Endothelial cell of umbilical vein (primary cell): ENCODE results near the gene DEXI. TPM values are rescaled to one million over a fixed set of nuclear protein-coding genes. Genes with fewer than 3 reads are reported as not detected.

Experiments
- BruUV-seq: library from RNA; stranded (reverse); fragments of 400-500 nt; replicated peaks from 2 replicates; lab custom pipeline; 2021; lab: Mats Ljungman, UMichigan
- CTCF ChIA-PET: fragments of 300-600, 350-600 bp; sonication (Branson Sonifier 250); formaldehyde crosslinking; loops from one replicate; lab custom pipeline; 2021; ENCODE audit warnings: antibody characterized with exemption, inconsistent platforms; lab: Charles Lee
- POLR2A ChIA-PET: fragments of 300-600, 350-600 bp; sonication (Branson Sonifier 250); formaldehyde crosslinking; loops from one replicate; lab custom pipeline; 2021; ENCODE audit warnings: antibody characterized with exemption, inconsistent platforms; lab: Charles Lee
- DNase-seq: peaks from one replicate; pipeline ENCODE4 v3.0.0-alpha.2; 2011; ENCODE audit warnings: low read depth, low spot score
- FAIRE-seq: peaks from 2 replicates; lab custom pipeline; 2011; peaks lifted over from hg19 to GRCh38; lab: Jason Lieb, UNC
- H2AFZ ChIP-seq: 2 replicates; pipeline ENCODE4 v1.6.0; 2012; ENCODE audit warnings: low read depth, low read length, control low read depth, inconsistent platforms
- H3K27ac ChIP-seq: 2 replicates; pipeline ENCODE4 v1.5.1; 2011; ENCODE audit warnings: low read depth, mild to moderate bottlenecking, control low read depth, low read length, moderate library complexity; ENCODE audit not compliant: insufficient read depth
- H3K27me3 ChIP-seq, 2 experiments: 2 replicates each; pipeline versions ENCODE4 v1.6.0 to v1.6.1; 2011; ENCODE audit warnings: low read length in 2 of 2, mixed read lengths in 1 of 2; ENCODE audit not compliant: control insufficient read depth in 2 of 2, insufficient read depth in 2 of 2
- H3K36me3 ChIP-seq, 2 experiments: 2 replicates in 1 of 2; 3 replicates in 1 of 2; pipeline ENCODE4 v1.5.1; 2011; ENCODE audit warnings: low read length in 2 of 2, mild to moderate bottlenecking in 1 of 2, moderate library complexity in 1 of 2; ENCODE audit not compliant: control insufficient read depth in 2 of 2, insufficient read depth in 2 of 2; ENCODE audit errors: extremely low read depth in 1 of 2
- H3K4me1 ChIP-seq: 3 replicates; pipeline ENCODE4 v1.5.1; 2011; ENCODE audit warnings: mild to moderate bottlenecking, low read length; ENCODE audit not compliant: control insufficient read depth, insufficient read depth; ENCODE audit errors: extremely low read depth
- H3K4me2 ChIP-seq: 2 replicates; pipeline ENCODE4 v1.6.1; 2011; ENCODE audit warnings: low read length, control low read depth, mixed read lengths; ENCODE audit not compliant: insufficient read depth
- H3K4me3 ChIP-seq, 3 experiments: fragments of 200-600 bp in 1 of 3; sonication (generic), shearing (Covaris generic) in 1 of 3; replicated peaks in 1 of 3; 2 replicates each; pipeline ENCODE4 v1.5.1; 2011 to 2016; ENCODE audit warnings: control low read depth in 3 of 3, low read length in 3 of 3, mild to moderate bottlenecking in 2 of 3, inconsistent platforms in 1 of 3, low read depth in 1 of 3, moderate library complexity in 1 of 3; ENCODE audit not compliant: insufficient read depth in 1 of 3
- H3K79me2 ChIP-seq: 2 replicates; pipeline ENCODE4 v1.6.0; 2012; ENCODE audit warnings: low read length, inconsistent platforms; ENCODE audit not compliant: control insufficient read depth, insufficient read depth
- H3K9ac ChIP-seq: replicated peaks from 2 replicates; pipeline ENCODE3; 2011; ENCODE audit warnings: low read length, control low read depth; ENCODE audit not compliant: insufficient read depth; ENCODE audit errors: extremely low read depth
- H3K9me1 ChIP-seq: replicated peaks from 3 replicates; pipeline ENCODE4 v1.6.0; 2011; ENCODE audit warnings: mild to moderate bottlenecking, low read length; ENCODE audit not compliant: control insufficient read depth, insufficient read depth; ENCODE audit errors: extremely low read depth
- H3K9me3 ChIP-seq: replicated peaks from 2 replicates; pipeline ENCODE4 v1.5.1; 2012; ENCODE audit warnings: low read length, inconsistent platforms; ENCODE audit not compliant: control insufficient read depth, insufficient read depth
- H4K20me1 ChIP-seq: replicated peaks from 2 replicates; pipeline ENCODE3; 2011; ENCODE audit warnings: mild to moderate bottlenecking, low read length; ENCODE audit not compliant: control insufficient read depth, insufficient read depth; ENCODE audit errors: extremely low read depth
- EZH2 ChIP-seq: IDR thresholded peaks from 2 replicates; pipeline ENCODE4 v1.6.1; 2012; ENCODE audit warnings: borderline replicate concordance, low read depth, mild to moderate bottlenecking, moderate library complexity, low read length, inconsistent platforms; ENCODE audit not compliant: severe bottlenecking
- FOS ChIP-seq: IDR thresholded peaks from 2 replicates; pipeline ENCODE4 v1.6.1; 2011; ENCODE audit warnings: mild to moderate bottlenecking, low read length, moderate library complexity, borderline replicate concordance; ENCODE audit not compliant: insufficient read depth
- GATA2 ChIP-seq: IDR thresholded peaks from 2 replicates; pipeline ENCODE4 v1.7.0; 2011; ENCODE audit warnings: low read depth, mild to moderate bottlenecking, moderate library complexity, mixed read lengths, low read length; ENCODE audit not compliant: insufficient read length, insufficient read depth
- JUN ChIP-seq: IDR thresholded peaks from 2 replicates; pipeline ENCODE4 v1.6.1; 2011; ENCODE audit warnings: borderline replicate concordance, low read depth; ENCODE audit not compliant: insufficient read length, insufficient read depth
- MYC ChIP-seq: IDR thresholded peaks from one replicate; pipeline ENCODE4 v1.6.1; 2011; ENCODE audit warnings: mild to moderate bottlenecking, low read depth, low read length
- POLR2A ChIP-seq: IDR thresholded peaks from 2 replicates; pipeline ENCODE4 v1.6.1; 2012; ENCODE audit warnings: low read depth, mild to moderate bottlenecking, control low read depth, low read length
- POLR2AphosphoS5 ChIP-seq: IDR thresholded peaks from 2 replicates; pipeline ENCODE4 v1.6.1; 2012; ENCODE audit warnings: low read depth, mild to moderate bottlenecking, control low read depth, low read length, moderate library complexity; ENCODE audit not compliant: insufficient read depth
- dilution Hi-C: fragments of 300-500 bp; cut with MboI; formaldehyde crosslinking; loops from one replicate; pipeline ENCODE4 v1.15.0; 2019; ENCODE audit warnings: low sequenced_read_pairs; ENCODE audit not compliant: extremely low pct_ligation_motif_present
- intact Hi-C: fragments of 100-400 bp; cut with micrococcal nuclease; formaldehyde crosslinking; loops from one replicate; pipeline ENCODE4 v1.10.0; 2022
- polyA plus RNA-seq, 4 experiments: library from polyadenylated mRNA; depleted of rRNA in 3 of 4; stranded (reverse) in 3 of 4; unstranded in 1 of 4; fragments of >200 nt; gene quantifications; 2 replicates each; pipeline versions ENCODE4 v1.2.1 to v1.2.3, GENCODE V29; 2011 to 2012; ENCODE audit warnings: missing spikeins in 1 of 4
- total RNA-seq: library from RNA; stranded (reverse); gene quantifications from 2 replicates; pipeline ENCODE4 v1.2.3, GENCODE V29; 2021
- TF ChIP-seq, protein P1 (sequence below), 2 donors: IDR thresholded peaks; 1 replicate in 1 of 2; 2 replicates in 1 of 2; pipeline ENCODE4 v1.5.1; 2011; ENCODE audit warnings: low read length in 2 of 2, mild to moderate bottlenecking in 2 of 2, moderate library complexity in 2 of 2, control low read depth in 1 of 2, inconsistent platforms in 1 of 2, low read depth in 1 of 2; ENCODE audit not compliant: insufficient read depth in 1 of 2; ENCODE audit errors: extremely low read depth in 1 of 2
- TF ChIP-seq, protein P2 (sequence below): IDR thresholded peaks from 2 replicates; pipeline ENCODE4 v1.6.1; 2011; ENCODE audit not compliant: insufficient read depth, insufficient read length

Gene DEXI
- total and polyA plus RNA-seq, 2 donors (not counting 3 experiments of a cell fraction or from before 2014, with no cell fraction given): 32.8 to 69.5 TPM

- no peaks in the 10 kb centered on the region for H3K9me1 ChIP-seq
- dilution Hi-C loops (no loop called here), intact Hi-C loops (no loop called here)
- no peaks in the 10 kb centered on the region for H4K20me1 ChIP-seq
- H2AFZ ChIP-seq: no peak overlapping the region
- H3K27ac ChIP-seq: no peak overlapping the region
- no peak overlapping the region for H3K4me2 ChIP-seq
- TF ChIP-seq MYC (no peak), FOS (no peak), EZH2 (no peak), POLR2A (no peak), GATA2 (no peak), POLR2AphosphoS5 (no peak), JUN (no peak)
- TF ChIP-seq, protein P1, sequence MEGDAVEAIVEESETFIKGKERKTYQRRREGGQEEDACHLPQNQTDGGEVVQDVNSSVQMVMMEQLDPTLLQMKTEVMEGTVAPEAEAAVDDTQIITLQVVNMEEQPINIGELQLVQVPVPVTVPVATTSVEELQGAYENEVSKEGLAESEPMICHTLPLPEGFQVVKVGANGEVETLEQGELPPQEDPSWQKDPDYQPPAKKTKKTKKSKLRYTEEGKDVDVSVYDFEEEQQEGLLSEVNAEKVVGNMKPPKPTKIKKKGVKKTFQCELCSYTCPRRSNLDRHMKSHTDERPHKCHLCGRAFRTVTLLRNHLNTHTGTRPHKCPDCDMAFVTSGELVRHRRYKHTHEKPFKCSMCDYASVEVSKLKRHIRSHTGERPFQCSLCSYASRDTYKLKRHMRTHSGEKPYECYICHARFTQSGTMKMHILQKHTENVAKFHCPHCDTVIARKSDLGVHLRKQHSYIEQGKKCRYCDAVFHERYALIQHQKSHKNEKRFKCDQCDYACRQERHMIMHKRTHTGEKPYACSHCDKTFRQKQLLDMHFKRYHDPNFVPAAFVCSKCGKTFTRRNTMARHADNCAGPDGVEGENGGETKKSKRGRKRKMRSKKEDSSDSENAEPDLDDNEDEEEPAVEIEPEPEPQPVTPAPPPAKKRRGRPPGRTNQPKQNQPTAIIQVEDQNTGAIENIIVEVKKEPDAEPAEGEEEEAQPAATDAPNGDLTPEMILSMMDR (IDR thresholded peaks at IDR 0.05; ENCODE audit: extremely low read depth in 1 of 2, insufficient read depth in 1 of 2, low read depth in 1 of 2, low read length in 2 of 2): no peak
- TF ChIP-seq, protein P2, sequence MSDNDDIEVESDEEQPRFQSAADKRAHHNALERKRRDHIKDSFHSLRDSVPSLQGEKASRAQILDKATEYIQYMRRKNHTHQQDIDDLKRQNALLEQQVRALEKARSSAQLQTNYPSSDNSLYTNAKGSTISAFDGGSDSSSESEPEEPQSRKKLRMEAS: no peak
- H3K27me3 ChIP-seq: no peaks in the 10 kb centered on the region
- BruUV-seq: no TSS peak
- no peak overlapping the region for H3K9ac ChIP-seq
- POLR2A ChIA-PET: no interaction called here
- CTCF ChIA-PET: interaction anchor here (1.9 to 12.3 kb wide), 2 partner anchors 12 to 291 kb away, joined by 5 to 347 read pairs; partner anchors contain the start of gene SOCS1
- DNase-seq: peak; percentile 47
- H3K9me3 ChIP-seq: no peaks in the 10 kb centered on the region
- FAIRE-seq: no peak
- H3K79me2 ChIP-seq: no peaks in the 10 kb centered on the region
- H3K4me3 ChIP-seq: no peak overlapping the region
- H3K4me1 ChIP-seq: no peaks in the 10 kb centered on the region
- peaks cover 4 to 6% of the 10 kb centered on the region in 2 experiments for H3K36me3 ChIP-seq
These were observed 23.9 kb upstream of the DEXI start for GRCh38 chr16:10966129-10966528.
